ENCODE data around the gene TCIRG1. TPM values are rescaled to one million over a fixed set of nuclear protein-coding genes. Genes with fewer than 3 reads are reported as not detected.

The TCIRG1 gene
- total RNA-seq, 1 experiment from 2014 or later, result 44.7 TPM

DNA sequence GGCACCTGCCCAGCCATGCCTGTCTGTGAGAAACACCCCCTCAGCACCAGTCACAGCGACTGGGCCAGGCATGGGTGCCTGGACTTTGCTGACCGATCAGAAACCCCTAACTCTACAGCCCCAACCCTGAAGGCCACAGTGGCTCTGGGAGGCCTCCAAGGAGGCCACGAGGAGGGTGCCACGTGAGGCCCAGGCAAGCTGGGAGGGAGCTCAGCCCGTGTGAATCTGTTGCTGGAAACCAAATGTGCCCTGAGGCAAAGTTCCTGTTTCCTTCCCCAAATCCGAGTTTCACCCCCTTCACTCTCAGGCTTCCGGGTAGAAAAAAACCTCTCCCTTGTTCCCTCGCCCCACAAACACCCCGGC, 36.3 kb upstream of the TCIRG1 start:
- DNase-seq, result no peak
- peaks cover 4% of the 10 kb centered on the region; the same call in 1 of the 2 replicates for H3K27me3 ChIP-seq (ENCODE audit: control insufficient read depth, insufficient read depth, low read length)
- no peaks in the 10 kb centered on the region for H3K36me3 ChIP-seq (replicated peaks; ENCODE audit: control insufficient read depth, insufficient read depth, low read length)
- H3K4me3 ChIP-seq (ENCODE audit: insufficient read depth, low read depth, low read length), result no peak overlapping the region

- peak; percentile 85 for DNase-seq
- Histone ChIP-seq H3K4me3 (ENCODE audit: insufficient read depth, low read depth, low read length) (peak overlapping the region; percentile 69), H3K36me3 (replicated peaks; ENCODE audit: control insufficient read depth, insufficient read depth, low read length) (no peaks in the 10 kb centered on the region), H3K27me3 (ENCODE audit: control insufficient read depth, insufficient read depth, low read length) (peaks cover 4% of the 10 kb centered on the region; the same call in 1 of the 2 replicates)
Observed at GRCh38 chr11:68002938-68003845, 35.6 kb upstream of the TCIRG1 start.

- Histone ChIP-seq H3K36me3 (replicated peaks; ENCODE audit: control insufficient read depth, insufficient read depth, low read length) (no peaks in the 10 kb centered on the region), H3K27me3 (ENCODE audit: control insufficient read depth, insufficient read depth, low read length) (peaks cover 4% of the 10 kb centered on the region; the same call in 1 of the 2 replicates), H3K4me3 (ENCODE audit: insufficient read depth, low read depth, low read length) (peak within 1 kb of the TSS; percentile 69)
- peak; percentile 93 for DNase-seq
Observed at GRCh38 chr11:68003846-68004550, 34.8 kb upstream of the TCIRG1 start, which contains the start of gene UNC93B1. TSS of gene UNC93B1 (minus strand) at chr11:68004097. CDS start at chr11:68004043, 54 bp downstream.

DNA sequence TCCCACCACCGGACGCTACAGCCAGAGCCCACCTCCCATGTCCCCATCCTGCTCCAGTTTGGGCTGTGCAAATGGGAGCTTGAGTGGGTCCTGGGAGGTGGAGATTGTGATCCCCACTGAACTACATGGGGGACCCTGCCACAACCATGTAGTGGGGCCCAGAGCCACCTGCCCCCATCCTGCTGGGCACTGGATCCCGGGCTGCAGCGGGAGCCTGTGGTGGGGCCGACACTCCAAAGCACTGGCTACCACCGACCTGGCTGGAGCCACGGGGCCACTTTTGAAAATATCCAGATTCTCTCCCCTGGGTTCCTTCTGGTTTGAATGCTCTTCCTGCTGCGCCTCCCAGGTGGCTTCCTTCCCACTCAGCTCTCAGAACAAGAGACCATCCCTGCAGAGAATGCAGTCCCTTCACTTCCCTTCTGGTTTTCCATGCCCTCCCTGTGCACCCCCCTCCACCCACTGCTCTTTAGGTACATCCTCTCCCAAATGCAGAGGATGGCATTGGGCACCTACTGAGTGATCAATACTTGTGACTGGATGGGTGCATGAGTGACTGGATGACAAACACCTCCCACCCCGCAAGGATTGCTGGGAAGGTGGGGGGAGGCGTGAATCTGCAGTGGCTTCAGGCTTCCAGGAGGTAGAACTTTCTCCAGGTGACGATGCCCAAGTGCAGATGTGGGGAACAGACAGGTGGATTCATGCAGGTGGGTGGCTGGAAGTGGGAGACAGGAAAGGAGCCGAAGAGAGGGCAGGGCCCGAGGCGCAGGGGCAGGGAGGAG, 34.1 kb upstream of the TCIRG1 start:
- Histone ChIP-seq H3K36me3 (replicated peaks; ENCODE audit: control insufficient read depth, insufficient read depth, low read length) (no peaks in the 10 kb centered on the region), H3K27me3 (ENCODE audit: control insufficient read depth, insufficient read depth, low read length) (peaks cover 4% of the 10 kb centered on the region; the same call in 1 of the 2 replicates), H3K4me3 (ENCODE audit: insufficient read depth, low read depth, low read length) (peak overlapping the region; percentile 69; the same call in 1 of the 2 replicates)
- no peak for DNase-seq

GRCh38 chr11:68006606-68007166, 32.1 kb upstream of the TCIRG1 start:
- DNase-seq, result no peak
- Histone ChIP-seq H3K27me3 (ENCODE audit: control insufficient read depth, insufficient read depth, low read length) (peaks cover 4% of the 10 kb centered on the region; the same call in 1 of the 2 replicates), H3K36me3 (replicated peaks; ENCODE audit: control insufficient read depth, insufficient read depth, low read length) (no peaks in the 10 kb centered on the region), H3K4me3 (ENCODE audit: insufficient read depth, low read depth, low read length) (no peak overlapping the region)

DNA sequence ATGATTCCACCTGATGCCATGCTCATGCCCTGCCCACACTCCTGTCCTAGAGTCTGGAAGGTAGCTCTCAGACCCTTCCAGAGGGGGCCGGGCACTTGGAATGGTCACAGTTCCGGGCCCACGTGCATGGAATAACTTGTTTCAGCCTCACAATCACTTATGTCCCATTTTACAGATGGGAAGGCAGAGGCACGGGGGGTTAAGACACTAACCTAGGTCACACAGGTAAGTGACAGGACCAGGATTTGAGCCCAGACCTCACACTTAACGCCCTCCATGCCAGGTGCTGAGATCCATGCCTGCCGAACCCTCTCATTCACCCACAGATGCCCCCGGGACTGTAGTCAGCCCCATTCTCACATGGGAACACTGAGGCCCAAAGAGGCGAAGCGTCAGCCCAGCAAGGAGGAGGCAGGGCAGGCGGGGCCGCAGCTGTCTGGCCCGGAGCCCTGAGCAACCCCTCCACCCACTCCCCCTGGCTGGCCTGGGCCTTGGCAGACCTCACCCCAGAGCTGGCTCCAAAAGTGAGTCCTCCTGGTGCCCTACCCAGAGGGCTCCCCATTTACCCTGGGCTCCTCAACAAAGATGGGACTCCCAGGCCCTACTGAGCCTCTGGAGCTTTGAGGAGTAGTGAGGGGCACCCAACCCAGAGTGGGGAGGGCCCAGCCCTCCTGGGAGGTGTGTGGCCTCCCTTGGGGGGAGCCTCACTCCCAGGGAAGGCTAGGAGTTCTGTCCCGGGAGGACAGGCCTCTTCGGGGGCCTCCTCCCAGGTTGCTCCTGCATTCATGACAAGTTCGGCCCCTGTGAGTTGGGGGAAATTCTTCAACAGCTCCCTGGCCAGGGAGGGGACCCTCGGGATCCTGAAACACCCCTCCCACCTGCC, 31.1 kb upstream of the TCIRG1 start:
- peaks cover 4% of the 10 kb centered on the region; the same call in 1 of the 2 replicates for H3K27me3 ChIP-seq (ENCODE audit: control insufficient read depth, insufficient read depth, low read length)
- H3K4me3 ChIP-seq (ENCODE audit: insufficient read depth, low read depth, low read length), result no peak overlapping the region
- no peaks in the 10 kb centered on the region for H3K36me3 ChIP-seq (replicated peaks; ENCODE audit: control insufficient read depth, insufficient read depth, low read length)
- DNase-seq, result no peak

- no peaks in the 10 kb centered on the region for H3K36me3 ChIP-seq (replicated peaks; ENCODE audit: control insufficient read depth, insufficient read depth, low read length)
- no peaks in the 10 kb centered on the region; the same call in 1 of the 2 replicates for H3K27me3 ChIP-seq (ENCODE audit: control insufficient read depth, insufficient read depth, low read length)
- DNase-seq, result no peak
- no peak overlapping the region for H3K4me3 ChIP-seq (ENCODE audit: insufficient read depth, low read depth, low read length)
Observed at GRCh38 chr11:68008381-68009337, 30.2 kb upstream of the TCIRG1 start.

DNA sequence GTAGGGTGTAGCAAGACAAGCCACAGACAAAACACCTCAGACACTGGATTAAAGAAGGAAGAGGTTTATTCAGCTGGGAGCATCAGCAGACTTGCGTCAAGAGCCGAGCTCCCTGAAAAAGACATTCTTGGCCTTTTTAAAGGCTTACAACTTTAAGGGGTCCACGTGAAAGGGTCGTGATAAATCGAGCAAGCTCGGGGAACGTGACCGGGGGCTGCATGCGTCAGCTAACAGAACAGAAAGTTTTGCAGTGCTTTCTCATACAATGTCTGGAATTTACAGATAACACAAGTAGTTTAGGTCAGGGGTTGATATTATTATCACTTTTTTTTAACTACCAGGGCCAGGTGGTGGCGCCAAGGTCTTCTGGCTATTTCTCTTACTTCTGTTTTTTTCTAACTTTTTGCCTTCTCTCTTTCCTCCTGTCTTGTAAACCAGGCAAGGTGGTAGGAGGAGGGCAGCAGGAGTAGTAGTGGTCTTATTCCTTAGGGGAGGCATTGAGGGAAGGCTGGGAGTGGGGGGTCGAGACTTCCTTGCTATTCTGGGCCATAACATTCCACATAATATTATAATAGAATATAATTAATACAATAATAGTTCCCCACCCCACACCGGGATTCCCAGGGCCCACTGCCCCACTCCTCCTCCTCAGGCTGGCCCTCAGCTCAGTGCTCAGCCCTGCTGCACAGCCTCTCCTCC, 29.3 kb upstream of the TCIRG1 start:
- no peak for DNase-seq
- no peak overlapping the region for H3K4me3 ChIP-seq (ENCODE audit: insufficient read depth, low read depth, low read length)
- no peaks in the 10 kb centered on the region; the same call in 1 of the 2 replicates for H3K27me3 ChIP-seq (ENCODE audit: control insufficient read depth, insufficient read depth, low read length)
- H3K36me3 ChIP-seq (replicated peaks; ENCODE audit: control insufficient read depth, insufficient read depth, low read length), result no peaks in the 10 kb centered on the region

GRCh38 chr11:68010090-68011041, 28.5 kb upstream of the TCIRG1 start, which contains the start of gene ALDH3B1:
TSS of gene ALDH3B1 (plus strand) at chr11:68010327. CDS start at chr11:68015298, 4,971 bp downstream.
- Histone ChIP-seq H3K27me3 (ENCODE audit: control insufficient read depth, insufficient read depth, low read length) (no peaks in the 10 kb centered on the region), H3K36me3 (replicated peaks; ENCODE audit: control insufficient read depth, insufficient read depth, low read length) (no peaks in the 10 kb centered on the region), H3K4me3 (ENCODE audit: insufficient read depth, low read depth, low read length) (no peak within 1 kb of the TSS)
- DNase-seq, result peak; percentile 86

DNA sequence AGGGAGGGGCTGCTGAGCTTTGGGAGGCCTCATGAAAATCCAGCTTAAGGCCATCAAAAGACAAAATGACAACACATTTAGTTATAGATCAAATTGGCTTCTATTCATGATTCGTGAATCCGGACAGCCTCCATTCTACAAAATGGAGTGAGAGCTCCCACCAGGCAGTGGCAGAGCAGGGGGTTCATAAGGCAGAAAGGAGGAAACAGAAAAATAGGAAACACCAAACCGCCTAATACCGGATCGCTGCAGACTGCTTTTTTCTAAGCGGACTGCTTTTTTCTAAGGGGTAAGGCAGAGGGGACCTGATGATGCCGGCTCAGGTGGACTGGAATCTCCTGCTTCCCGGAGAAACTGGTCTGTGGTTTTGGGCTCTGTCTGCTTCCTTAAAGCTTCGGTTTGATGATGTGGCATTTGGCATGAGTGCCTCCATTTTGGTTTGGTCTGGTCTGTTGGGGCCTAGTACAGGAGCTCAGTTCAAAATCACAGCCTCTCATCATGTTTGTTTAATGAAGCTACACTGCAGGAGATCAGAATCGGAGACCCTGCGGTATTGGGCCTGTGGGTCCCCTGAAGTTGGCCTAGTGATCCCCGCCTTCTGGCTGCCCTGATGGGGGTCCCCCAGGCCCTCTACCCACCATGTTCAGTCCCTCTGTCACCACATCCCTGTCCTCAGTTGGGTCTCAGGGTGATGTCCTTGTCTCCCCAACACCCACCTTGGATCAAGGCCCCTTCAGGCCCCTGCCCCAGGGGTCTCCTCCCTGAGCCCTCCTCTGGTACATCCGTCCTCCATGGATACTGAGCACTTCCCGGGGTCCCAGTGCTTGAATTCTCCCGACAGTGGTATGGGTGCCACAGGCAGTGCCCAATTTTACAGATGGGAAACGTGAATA, 27.5 kb upstream of the TCIRG1 start:
- no peaks in the 10 kb centered on the region for H3K36me3 ChIP-seq (replicated peaks; ENCODE audit: control insufficient read depth, insufficient read depth, low read length)
- H3K27me3 ChIP-seq (ENCODE audit: control insufficient read depth, insufficient read depth, low read length), result no peaks in the 10 kb centered on the region
- no peak for DNase-seq
- no peak overlapping the region for H3K4me3 ChIP-seq (ENCODE audit: insufficient read depth, low read depth, low read length)
